GM12801 (cell line): ENCODE data around the gene TSEN2.

Source experiments
- TF ChIP-seq, protein P1 (sequence below): IDR thresholded peaks from one replicate; pipeline ENCODE4 v1.5.1; 2011; ENCODE audit warnings: control low read depth; ENCODE audit not compliant: insufficient read length; ENCODE audit errors: extremely low read depth

TSEN2 gene

DNA sequence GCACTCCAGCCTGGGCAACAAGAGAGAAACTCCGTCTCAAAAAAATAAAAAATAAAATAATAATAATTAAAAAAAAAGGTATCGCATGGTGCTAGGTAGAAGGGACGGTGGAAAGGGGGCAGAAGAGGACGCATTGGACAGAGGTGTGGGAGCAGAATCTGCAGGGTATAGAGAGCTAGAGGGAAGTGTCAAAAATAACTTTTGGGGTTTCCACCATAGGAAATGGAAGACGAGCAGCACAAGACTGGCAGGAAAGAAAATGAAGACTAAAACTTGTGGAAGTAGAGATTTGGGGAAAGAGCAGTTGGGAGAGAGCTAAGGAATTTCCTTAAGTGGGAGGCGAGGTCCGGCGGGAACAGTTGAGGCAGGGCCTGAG lies 72.0 kb downstream of the TSEN2 start:
- TF ChIP-seq, protein P1, sequence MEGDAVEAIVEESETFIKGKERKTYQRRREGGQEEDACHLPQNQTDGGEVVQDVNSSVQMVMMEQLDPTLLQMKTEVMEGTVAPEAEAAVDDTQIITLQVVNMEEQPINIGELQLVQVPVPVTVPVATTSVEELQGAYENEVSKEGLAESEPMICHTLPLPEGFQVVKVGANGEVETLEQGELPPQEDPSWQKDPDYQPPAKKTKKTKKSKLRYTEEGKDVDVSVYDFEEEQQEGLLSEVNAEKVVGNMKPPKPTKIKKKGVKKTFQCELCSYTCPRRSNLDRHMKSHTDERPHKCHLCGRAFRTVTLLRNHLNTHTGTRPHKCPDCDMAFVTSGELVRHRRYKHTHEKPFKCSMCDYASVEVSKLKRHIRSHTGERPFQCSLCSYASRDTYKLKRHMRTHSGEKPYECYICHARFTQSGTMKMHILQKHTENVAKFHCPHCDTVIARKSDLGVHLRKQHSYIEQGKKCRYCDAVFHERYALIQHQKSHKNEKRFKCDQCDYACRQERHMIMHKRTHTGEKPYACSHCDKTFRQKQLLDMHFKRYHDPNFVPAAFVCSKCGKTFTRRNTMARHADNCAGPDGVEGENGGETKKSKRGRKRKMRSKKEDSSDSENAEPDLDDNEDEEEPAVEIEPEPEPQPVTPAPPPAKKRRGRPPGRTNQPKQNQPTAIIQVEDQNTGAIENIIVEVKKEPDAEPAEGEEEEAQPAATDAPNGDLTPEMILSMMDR: no peak

DNA sequence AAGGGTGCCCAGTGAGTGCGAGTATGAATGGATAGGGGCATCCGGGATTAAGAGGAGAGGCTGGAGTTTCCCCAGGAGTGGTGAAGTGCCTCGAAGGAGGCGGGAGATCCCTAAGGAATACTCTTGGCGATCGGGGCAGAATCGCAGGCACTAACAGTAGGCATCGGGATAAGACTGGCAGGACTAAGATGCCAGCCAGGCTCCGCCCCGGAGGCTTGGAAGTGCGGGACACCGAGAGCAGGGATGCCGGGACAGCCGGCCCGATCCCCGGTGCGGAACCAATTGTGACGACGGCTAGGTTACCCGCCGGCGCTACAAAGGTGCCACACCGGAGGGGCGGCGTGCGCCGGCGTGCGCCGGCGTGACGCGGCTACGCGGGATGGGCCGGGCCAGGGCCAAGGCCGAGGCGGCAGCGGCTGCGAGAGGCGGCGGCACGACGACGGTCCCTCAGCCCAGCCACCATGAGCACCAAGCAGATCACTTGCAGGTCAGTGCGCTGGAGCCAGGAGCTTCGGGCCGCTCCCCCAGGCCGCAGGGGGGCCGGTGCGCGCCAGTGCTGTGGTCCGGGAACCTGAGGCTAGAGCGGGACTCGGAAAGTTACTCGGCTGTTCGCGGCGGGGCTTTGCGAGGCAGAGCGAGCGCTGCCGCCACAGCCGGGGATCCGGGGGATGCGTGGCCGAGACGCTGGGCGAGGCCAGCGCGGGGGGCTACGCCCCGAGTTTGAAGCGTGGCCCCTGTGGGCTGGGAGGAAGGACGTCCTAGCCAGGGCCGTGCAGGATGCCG lies 72.6 kb downstream of the TSEN2 start, which contains the start of gene MKRN2:
TSS of gene MKRN2 (plus strand) at position 398 of the 783 bp plus-strand sequence. CDS start at position 462, 64 bp downstream.
- TF ChIP-seq, protein P1: no peak

DNA sequence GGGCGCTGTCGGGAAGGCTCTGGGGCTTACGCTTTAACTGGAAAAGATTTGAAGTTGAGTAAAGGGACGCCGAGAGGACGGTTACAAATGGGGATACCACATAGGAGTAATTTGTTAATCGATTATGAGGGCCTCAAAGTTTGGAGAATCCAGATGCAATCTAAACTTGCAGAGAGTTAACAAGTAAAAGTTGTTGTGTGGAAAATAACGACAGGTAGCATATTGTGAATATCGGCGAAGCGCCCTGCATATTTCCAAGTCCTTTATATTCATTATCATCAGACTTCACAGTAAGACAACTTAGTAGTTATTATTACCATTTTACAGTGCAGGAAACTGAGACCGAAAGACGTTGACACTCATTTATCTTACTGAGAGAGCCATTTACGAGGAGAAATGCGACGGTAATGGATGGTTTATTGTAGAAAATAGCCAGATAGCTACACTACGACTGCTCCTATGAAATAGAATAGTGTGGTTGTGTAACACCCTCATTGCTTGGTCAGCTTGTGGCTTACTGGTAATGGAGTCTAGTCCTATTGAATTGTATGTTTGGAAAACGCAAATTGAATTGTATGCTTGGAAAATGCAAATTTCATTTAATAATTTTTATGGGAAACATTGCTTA lies 73.3 kb downstream of the TSEN2 start:
- TF ChIP-seq, protein P1: no peak

DNA sequence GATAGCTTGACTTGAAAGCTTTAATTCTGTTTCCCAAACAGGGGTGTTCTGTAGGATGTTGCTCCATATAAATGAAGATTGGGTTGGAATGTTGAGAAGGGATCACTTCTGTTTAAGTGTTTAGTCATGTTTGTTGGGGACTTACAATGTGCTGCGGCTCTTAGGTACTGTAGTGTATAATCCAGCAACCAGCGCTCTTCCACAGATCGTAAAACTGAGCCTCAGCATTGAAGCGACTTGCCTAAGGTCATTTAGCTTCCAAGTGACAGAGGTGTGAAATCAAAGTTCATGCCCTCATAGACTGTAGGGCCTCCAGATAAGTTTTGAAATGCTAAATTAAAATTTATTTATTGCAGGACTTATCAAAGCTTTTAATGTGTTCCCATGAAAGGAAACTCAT lies 74.4 kb downstream of the TSEN2 start:
- TF ChIP-seq, protein P1: no peak

DNA sequence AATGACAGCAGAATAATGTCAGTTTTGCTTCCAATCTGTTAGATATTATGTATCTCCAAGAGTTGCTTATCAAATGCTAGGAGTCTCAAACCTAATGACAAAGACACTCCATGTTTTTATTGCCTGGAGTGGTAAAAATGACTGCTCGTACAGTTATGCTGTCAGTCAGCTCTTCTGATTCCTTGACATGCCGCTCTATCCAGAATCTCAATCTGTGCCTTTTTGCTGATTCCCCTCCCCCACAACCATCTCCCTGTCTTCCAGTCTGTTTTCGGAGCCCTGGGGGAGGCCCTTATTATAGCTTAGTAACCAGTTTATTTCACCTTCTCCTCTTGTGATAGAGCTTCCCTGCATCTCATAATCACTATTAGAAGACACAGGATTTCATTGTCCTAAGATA lies 75.2 kb downstream of the TSEN2 start:
- TF ChIP-seq, protein P1: no peak

DNA sequence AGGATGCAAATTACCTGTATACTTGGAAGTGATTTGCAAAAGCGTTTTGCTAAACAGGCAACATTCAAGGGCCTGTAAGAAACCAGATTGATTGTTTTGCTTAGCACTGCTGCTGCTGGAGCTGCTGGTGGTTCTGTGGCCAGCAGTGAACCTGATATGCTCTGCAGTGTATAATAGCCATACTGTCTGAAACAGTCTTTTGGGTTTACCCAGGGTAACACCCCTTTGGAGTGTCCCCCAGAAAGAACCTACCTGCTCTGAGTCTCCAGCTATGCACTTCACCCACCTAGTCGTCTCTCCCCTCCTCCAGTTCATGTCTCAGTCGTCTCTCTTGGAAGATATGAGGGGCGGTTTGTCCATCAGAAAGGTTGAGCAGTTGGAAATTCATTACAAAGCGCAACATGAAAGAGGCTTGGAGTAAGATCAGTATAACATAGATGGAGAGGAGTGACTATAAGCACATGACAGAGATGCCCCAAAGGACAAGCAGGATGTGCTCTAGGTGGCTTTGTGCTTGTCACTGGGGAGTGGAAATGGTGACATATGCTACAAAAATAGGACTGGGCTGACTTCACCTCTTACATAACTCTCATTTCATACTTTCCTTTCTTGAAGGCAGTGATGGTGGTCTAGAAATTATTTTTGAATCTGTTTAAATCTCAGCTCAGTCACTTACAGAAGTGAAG lies 76.4 kb downstream of the TSEN2 start:
- TF ChIP-seq, protein P1: no peak

DNA sequence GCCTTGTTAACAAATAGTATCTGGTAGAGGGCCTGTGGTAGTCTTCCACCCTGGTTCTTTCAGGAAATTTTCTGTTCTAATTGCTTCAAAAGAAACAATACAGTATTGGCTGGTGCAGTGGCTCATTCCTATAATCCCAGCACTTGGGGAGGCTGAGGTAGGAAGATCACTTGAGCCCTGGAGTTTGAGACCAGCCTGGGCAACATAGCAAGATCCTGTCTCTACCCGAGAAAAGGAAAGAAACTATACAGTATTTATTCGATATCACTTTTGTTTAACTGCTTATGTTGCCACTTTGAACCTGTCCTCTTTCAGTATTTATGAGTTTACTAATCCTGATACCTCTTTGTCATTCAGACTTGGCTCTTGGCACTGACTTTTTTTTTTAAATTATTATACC lies 77.1 kb downstream of the TSEN2 start:
- TF ChIP-seq, protein P1: no peak
